GM12878 (cell line): Measurements from ENCODE around the gene CCR3. TPM values are rescaled to one million over a fixed set of nuclear protein-coding genes. Genes with fewer than 3 reads are reported as not detected.

Source experiments
- ATAC-seq: fragments of 200-7000 bp; cut with Tn5 transposase; 3 replicates; pipeline ENCODE4 v1.9.1; 2020; ENCODE audit warnings: mild to moderate bottlenecking, moderate library complexity
- BruUV-seq: library from RNA; stranded (reverse); fragments of 400-500 nt; replicated peaks from 2 replicates; lab custom pipeline; 2021; lab: Mats Ljungman, UMichigan
- CTCF ChIA-PET: fragments of 300-600 bp; sonication (Branson Sonifier 250); formaldehyde crosslinking; extraction: SDS; loops from one replicate; lab custom pipeline; 2021; ENCODE audit warnings: inconsistent platforms; lab: Yijun Ruan, JAX
- POLR2A ChIA-PET: fragments of 350-600 bp; formaldehyde crosslinking; extraction: SDS; loops from one replicate; lab custom pipeline; 2021; ENCODE audit warnings: inconsistent platforms; lab: Charles Lee
- RAD21 ChIA-PET: fragments of 300-600 bp; sonication (Branson Sonifier 250); formaldehyde crosslinking; loops from one replicate; lab custom pipeline; 2023; ENCODE audit warnings: antibody characterized with exemption; ENCODE audit not compliant: unreplicated experiment; lab: Charles Lee
- SMC1A ChIA-PET: fragments of 300-600 bp; sonication (Branson Sonifier 250); formaldehyde crosslinking; loops from one replicate; lab custom pipeline; 2023; ENCODE audit not compliant: unreplicated experiment, uncharacterized antibody; lab: Charles Lee
- DNase-seq: peaks from one replicate; pipeline ENCODE4 v3.0.0-alpha.2; 2011; ENCODE audit warnings: low read depth, low spot score
- FAIRE-seq: peaks from 3 replicates; lab custom pipeline; 2011; peaks lifted over from hg19 to GRCh38; lab: Jason Lieb, UNC
- H2AFZ ChIP-seq: 2 replicates; pipeline ENCODE4 v1.6.0; 2011; ENCODE audit warnings: low read depth, low read length, control low read depth; ENCODE audit not compliant: control insufficient read depth
- H3K27ac ChIP-seq: 2 replicates; pipeline ENCODE4 v1.5.1; 2011; ENCODE audit warnings: control low read depth; ENCODE audit not compliant: control insufficient read depth, insufficient read depth
- H3K27me3 ChIP-seq, 2 experiments: replicated peaks in 1 of 2; 2 replicates each; pipeline versions ENCODE4 v1.6.0 to v1.6.1; 2011; ENCODE audit warnings: low read length in 1 of 2; ENCODE audit not compliant: control insufficient read depth in 2 of 2, insufficient read depth in 2 of 2
- H3K36me3 ChIP-seq, 2 experiments: 2 replicates each; pipeline ENCODE4 v1.5.1; 2011; ENCODE audit warnings: low read length in 1 of 2; ENCODE audit not compliant: control insufficient read depth in 2 of 2, insufficient read depth in 2 of 2
- H3K4me1 ChIP-seq: 2 replicates; pipeline ENCODE4 v1.6.1; 2011; ENCODE audit warnings: mild to moderate bottlenecking, low read length, moderate library complexity, mixed read lengths; ENCODE audit not compliant: control insufficient read depth, insufficient read depth
- H3K4me2 ChIP-seq: 2 replicates; pipeline ENCODE4 v1.6.0; 2011; ENCODE audit warnings: control low read depth; ENCODE audit not compliant: control insufficient read depth, insufficient read depth
- H3K4me3 ChIP-seq: fragments of 200-600 bp; sonication (generic); 2 replicates; pipeline ENCODE4 v1.5.1; 2016
- H3K79me2 ChIP-seq: 2 replicates; pipeline ENCODE4 v1.6.0; 2011; ENCODE audit warnings: low read length; ENCODE audit not compliant: control insufficient read depth, insufficient read depth
- H3K9ac ChIP-seq: 2 replicates; pipeline ENCODE4 v1.8.0; 2011; ENCODE audit warnings: low read length, control low read depth, mixed read lengths; ENCODE audit not compliant: control insufficient read depth, insufficient read depth
- H3K9me3 ChIP-seq: replicated peaks from 3 replicates; pipeline ENCODE4 v1.5.1; 2011; ENCODE audit warnings: mild to moderate bottlenecking, low read length; ENCODE audit not compliant: control insufficient read depth, insufficient read depth
- H4K20me1 ChIP-seq: 2 replicates; pipeline ENCODE4 v1.6.0; 2011; ENCODE audit not compliant: control insufficient read depth, insufficient read depth
- BMI1 ChIP-seq: fragments of 450-650 bp; IDR thresholded peaks from 2 replicates; pipeline ENCODE4 v1.6.1; 2016; ENCODE audit warnings: mild to moderate bottlenecking, moderate library complexity, borderline replicate concordance
- DPF2 ChIP-seq: fragments of 450-650 bp; IDR thresholded peaks from 2 replicates; pipeline ENCODE4 v1.6.1; 2017; ENCODE audit warnings: mild to moderate bottlenecking
- MXI1 ChIP-seq: fragments of 150-350 bp; IDR thresholded peaks from 2 replicates; pipeline ENCODE4 v1.6.1; 2011; ENCODE audit warnings: low read depth, mild to moderate bottlenecking, inconsistent platforms, low read length, improper control_type of control experiment
- MYC ChIP-seq: IDR thresholded peaks from 2 replicates; pipeline ENCODE4 v1.6.1; 2011; ENCODE audit warnings: mild to moderate bottlenecking, low read length, moderate library complexity, inconsistent platforms; ENCODE audit not compliant: insufficient read depth, insufficient replicate concordance, insufficient read length, severe bottlenecking
- RCOR1 ChIP-seq: conservative IDR thresholded peaks from 2 replicates; pipeline ENCODE4 v1.6.1; 2012; ENCODE audit warnings: low read depth, low read length, improper control_type of control experiment
- SMAD5 ChIP-seq: IDR thresholded peaks from 2 replicates; pipeline ENCODE4 v1.6.1; 2016; ENCODE audit warnings: antibody characterized with exemption, low read depth
- SMARCA5 ChIP-seq: fragments of 450-650 bp; IDR thresholded peaks from 2 replicates; pipeline ENCODE4 v1.6.1; 2017; ENCODE audit warnings: mild to moderate bottlenecking
- TCF3 ChIP-seq: IDR thresholded peaks from 2 replicates; pipeline ENCODE4 v1.6.1; 2012; ENCODE audit warnings: low read depth, mild to moderate bottlenecking, low read length, borderline replicate concordance; ENCODE audit not compliant: insufficient read depth
- TCF7 ChIP-seq: IDR thresholded peaks from 2 replicates; pipeline ENCODE4 v1.6.1; 2014; ENCODE audit warnings: antibody characterized with exemption, borderline replicate concordance
- ZBTB11 ChIP-seq: fragments of 450-650 bp; formaldehyde crosslinking; IDR thresholded peaks from 2 replicates; pipeline ENCODE4 v1.5.0; 2022; ENCODE audit warnings: mild to moderate bottlenecking, missing genetic modification characterization
- ZBTB40 ChIP-seq: fragments of 450-650 bp; IDR thresholded peaks from 2 replicates; pipeline ENCODE4 v1.6.1; 2016; ENCODE audit warnings: mild to moderate bottlenecking, moderate library complexity, borderline replicate concordance
- ZNF207 ChIP-seq: fragments of 450-650 bp; IDR thresholded peaks from 2 replicates; pipeline ENCODE4 v1.6.1; 2014; ENCODE audit warnings: antibody characterized with exemption, mild to moderate bottlenecking, borderline replicate concordance
- WGBS: methylation state at CpG from one replicate; pipeline ENCODE4 v1.1.6; 2016; ENCODE audit warnings: low lambda C conversion rate; ENCODE audit not compliant: insufficient replicate concordance, insufficient coverage; ENCODE audit errors: missing lambda C conversion rate; 5-methylcytosine and 5-hydroxymethylcytosine counted together
- in situ Hi-C: fragments of 300-500 bp; cut with MboI; formaldehyde crosslinking; loops from 9 replicates; pipeline ENCODE4 v1.14.3; 2018; ENCODE audit warnings: mixed read lengths
- intact Hi-C: fragments of 100-400 bp; cut with micrococcal nuclease; formaldehyde crosslinking; loops from one replicate; pipeline ENCODE4 v1.14.2; 2022; ENCODE audit not compliant: unreplicated experiment
- polyA plus RNA-seq, 11 experiments: library from polyadenylated mRNA; depleted of rRNA in 4 of 11; unstranded in 6 of 11; stranded (reverse) in 5 of 11; fragments of >200 nt; fragmentation: Nextera tagmentation in 4 of 11; fragmentation: Illumina TruSeq in 1 of 11; extraction: Ambion mirVana in 4 of 11; extraction: Trizol in 1 of 11; gene quantifications; 1 replicate in 1 of 11; 2 replicates in 10 of 11; pipeline versions ENCODE4 v1.2.1 to v1.2.3, GENCODE V29; 2011 to 2016; ENCODE audit warnings: inconsistent platforms in 2 of 11, missing spikeins in 2 of 11, low read depth in 1 of 11
- total RNA-seq, 4 experiments: library from RNA; depleted of rRNA in 3 of 4; stranded (reverse); fragments of >200 nt in 3 of 4; fragmentation: Illumina TruSeq in 1 of 4; extraction: Trizol in 1 of 4; gene quantifications; 2 replicates each; pipeline versions ENCODE4 v1.2.1 to v1.2.3, GENCODE V29; 2013 to 2021

Gene CCR3
- total and polyA plus RNA-seq, 10 of the 15 experiments (the other 5 are each of a cell fraction or from before 2014, with no cell fraction given) = 0.13 to 0.78 (median 0.41) TPM; not detected in 1

- no peak overlapping the region for H3K9ac ChIP-seq
- ATAC-seq = no peak
- peaks cover 18% of the 10 kb centered on the region for H3K9me3 ChIP-seq
- no peak for FAIRE-seq
- no peak overlapping the region for H3K4me3 ChIP-seq
- no peak overlapping the region for H3K27ac ChIP-seq
- no peaks in the 10 kb centered on the region; a peak in 1 of 4 replicates for H3K27me3 ChIP-seq
- in situ Hi-C loops = no loop called here
- DNase-seq = no peak
- CTCF ChIA-PET = interaction anchor here (0.6 to 3.2 kb wide), 2 partner anchors 10 to 80 kb away, joined by 3 to 18 read pairs; no protein-coding TSS in a partner anchor
- SMC1A ChIA-PET = interaction anchor here (0.9 to 3.1 kb wide), 6 partner anchors 9 to 182 kb away, joined by 3 to 17 read pairs (median 6); partner anchors contain the start of gene CCR5
- no peaks in the 10 kb centered on the region for H3K36me3 ChIP-seq
- TF ChIP-seq TCF3 (no peak), ZBTB11 (CRISPR knock-in tag) (no peak), TCF7 (no peak), MXI1 (no peak), ZNF207 (no peak), MYC (no peak), ZBTB40 (no peak), BMI1 (no peak), SMAD5 (no peak), SMARCA5 (no peak), DPF2 (no peak), RCOR1 (no peak)
- TF ChIP-seq, all 136 proteins: peak for 0
- no TSS peak for BruUV-seq
- POLR2A ChIA-PET = interaction anchor here (0.5 to 0.6 kb wide), 2 partner anchors 12 to 438 kb away, joined by 7 to 8 read pairs; no protein-coding TSS in a partner anchor
- no peaks in the 10 kb centered on the region for H4K20me1 ChIP-seq
- H2AFZ ChIP-seq = no peak overlapping the region
- intact Hi-C loops = no loop called here
- no peaks in the 10 kb centered on the region for H3K79me2 ChIP-seq
- 88% methylated on average over 7 of the region's 7 CpGs for WGBS
- H3K4me2 ChIP-seq = no peak overlapping the region
- RAD21 ChIA-PET = interaction anchor here (0.8 to 3.3 kb wide), 2 partner anchors 11 to 181 kb away, joined by 3 to 12 read pairs; partner anchors contain the start of gene CCR1
- peaks cover 8% of the 10 kb centered on the region for H3K4me1 ChIP-seq
Observed at GRCh38 chr3:46196261-46196957, 45.9 kb upstream of the CCR3 start.
